ENCODE measurements around the gene ZNF136. TPM values are rescaled to one million over a fixed set of nuclear protein-coding genes. Genes with fewer than 3 reads are reported as not detected.

Gene ZNF136
- total RNA-seq, 2 donors from 2014 or later = 12.7 to 27.7 TPM

GRCh38 chr19:12137221-12137940 lies 25.5 kb upstream of the ZNF136 start:
- no peak for ATAC-seq (ENCODE audit: insufficient number of reproducible peaks, low FRiP score, low read depth)
- H3K36me3 ChIP-seq = peaks cover 28% of the 10 kb centered on the region

GRCh38 chr19:12139269-12139668 lies 23.6 kb upstream of the ZNF136 start:
- Histone ChIP-seq H3K4me3 (peak overlapping the region; percentile 90), H3K36me3 (peaks cover 10% of the 10 kb centered on the region), H3K9me3 (peaks cover 1% of the 10 kb centered on the region), H3K27ac (peak overlapping the region; percentile 76 to 79), H3K27me3 (replicated peaks; ENCODE audit: insufficient read depth) (no peaks in the 10 kb centered on the region), H3K4me1 (ENCODE audit: control insufficient read depth in 1 of 2, low read depth in 2 of 2) (peaks cover 7 to 18% of the 10 kb centered on the region in 2 donors)
- ATAC-seq (ENCODE audit: insufficient number of reproducible peaks, low FRiP score, low read depth) = no peak
- no peak for DNase-seq (ENCODE audit: low spot score)
- no peak for TF ChIP-seq CTCF (IDR thresholded peaks at IDR 0.05)

More at GRCh38 chr19:12137221-12137940, 25.5 kb upstream of the ZNF136 start:
- no peak for TF ChIP-seq CTCF (IDR thresholded peaks at IDR 0.05)
- no peaks in the 10 kb centered on the region for H3K27me3 ChIP-seq (replicated peaks; ENCODE audit: insufficient read depth)
- no peak for DNase-seq (ENCODE audit: low spot score)
- H3K4me3 ChIP-seq = no peak overlapping the region
- H3K27ac ChIP-seq = no peak overlapping the region
- peaks cover 15% of the 10 kb centered on the region for H3K9me3 ChIP-seq
- H3K4me1 ChIP-seq (ENCODE audit: control insufficient read depth in 1 of 2, low read depth in 2 of 2) = peaks cover 7 to 18% of the 10 kb centered on the region in 2 donors

GRCh38 chr19:12139885-12140544 lies 22.9 kb upstream of the ZNF136 start, which contains the start of gene ZNF20:
Gene ZNF20 (minus strand): TSS chr19:12140350. CDS start chr19:12140182, 168 bp downstream.
- Histone ChIP-seq H3K27ac (peak within 1 kb of the TSS; percentile 76 to 79), H3K4me3 (peak within 1 kb of the TSS; percentile 90), H3K36me3 (peaks cover 4% of the 10 kb centered on the region), H3K4me1 (ENCODE audit: control insufficient read depth in 1 of 2, low read depth in 2 of 2) (peaks cover 7 to 18% of the 10 kb centered on the region in 2 donors), H3K27me3 (replicated peaks; ENCODE audit: insufficient read depth) (no peaks in the 10 kb centered on the region), H3K9me3 (no peaks in the 10 kb centered on the region)
- ATAC-seq (ENCODE audit: insufficient number of reproducible peaks, low FRiP score, low read depth) (peak; percentile 99), DNase-seq (ENCODE audit: low spot score) (peak; percentile 84)
- no peak for TF ChIP-seq CTCF (IDR thresholded peaks at IDR 0.05)

GRCh38 chr19:12140545-12141404 lies 22.1 kb upstream of the ZNF136 start:
- peak; percentile 31 for DNase-seq (ENCODE audit: low spot score)
- ATAC-seq (ENCODE audit: insufficient number of reproducible peaks, low FRiP score, low read depth) = peak; percentile 54

More at GRCh38 chr19:12140545-12141404, 22.1 kb upstream of the ZNF136 start:
- Histone ChIP-seq H3K27ac (peak overlapping the region; percentile 22 to 76), H3K27me3 (replicated peaks; ENCODE audit: insufficient read depth) (no peaks in the 10 kb centered on the region), H3K36me3 (peaks cover 8% of the 10 kb centered on the region), H3K9me3 (no peaks in the 10 kb centered on the region), H3K4me1 (ENCODE audit: control insufficient read depth in 1 of 2, low read depth in 2 of 2) (peaks cover 7 to 18% of the 10 kb centered on the region in 2 donors), H3K4me3 (peak overlapping the region; percentile 90)
- peak; percentile 90 for TF ChIP-seq CTCF (IDR thresholded peaks at IDR 0.05)
